Measurements from ENCODE around the gene QPCT. TPM values are rescaled to one million over a fixed set of nuclear protein-coding genes. Genes with fewer than 3 reads are reported as not detected.

QPCT gene
- total and polyA plus RNA-seq, 2 of the 4 experiments (the other 2 are of a cell fraction): 1.9 to 2.2 TPM

DNA sequence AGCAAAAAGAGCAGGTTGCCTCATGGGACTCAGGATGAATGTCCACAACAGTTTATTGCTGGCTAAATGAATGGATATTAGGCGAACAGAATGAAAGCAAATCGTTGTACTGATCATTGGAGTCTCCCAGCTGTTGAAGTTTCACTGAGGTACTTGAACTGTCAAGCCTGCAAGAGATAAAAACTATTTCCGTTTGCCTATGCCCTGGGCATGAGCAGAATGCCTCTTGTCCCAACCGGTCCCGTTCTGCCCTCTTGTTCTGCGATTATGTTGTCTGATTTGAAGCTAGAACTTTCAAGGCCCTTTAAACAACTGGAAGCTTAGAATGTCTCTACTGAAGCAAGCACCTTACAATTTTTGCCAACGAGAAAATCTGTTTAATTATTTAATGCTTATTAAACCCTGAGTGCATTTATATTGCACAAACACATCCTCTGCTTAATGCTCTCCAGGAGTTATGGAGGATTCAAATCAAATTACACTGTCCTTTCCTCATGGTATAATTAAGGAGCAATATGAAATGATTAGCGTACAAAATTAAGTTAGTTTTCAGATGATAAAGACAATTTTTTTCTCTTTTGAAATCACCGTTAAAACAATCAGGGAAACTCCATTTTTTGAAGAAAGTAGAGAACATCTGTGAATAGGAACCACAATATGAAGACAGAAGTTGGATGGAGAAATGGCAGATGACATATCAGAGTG lies 17.7 kb downstream of the QPCT start:
- Histone ChIP-seq H2BK120ac (ENCODE audit: low read depth, low read length) (no peak overlapping the region), H3K27ac (ENCODE audit: insufficient read depth, low read length) (no peak overlapping the region), H3K18ac (ENCODE audit: low read depth, low read length) (no peak overlapping the region), H3K9ac (ENCODE audit: low read depth, low read length) (no peak overlapping the region), H2BK20ac (ENCODE audit: low read depth, low read length) (no peak overlapping the region), H2BK5ac (ENCODE audit: low read depth, low read length, poor library complexity, severe bottlenecking) (no peak overlapping the region), H3K9me1 (ENCODE audit: insufficient read depth, low read length) (no peaks in the 10 kb centered on the region), H3K23ac (ENCODE audit: low read depth, low read length) (no peak overlapping the region), H3K4me3 (ENCODE audit: insufficient read depth, low read depth, low read length) (no peak overlapping the region), H4K8ac (ENCODE audit: low read depth in 2 of 2, low read length in 2 of 2) (no peak overlapping the region), H4K5ac (ENCODE audit: low read depth, low read length) (no peak overlapping the region), H4K20me1 (ENCODE audit: insufficient read depth, low read length) (no peaks in the 10 kb centered on the region), H2AK9ac (replicated peaks; ENCODE audit: low read depth, low read length, poor library complexity) (no peak overlapping the region), H3K79me1 (ENCODE audit: low read depth in 1 of 2, low read length in 2 of 2) (no peaks in the 10 kb centered on the region), H3K27me3 (ENCODE audit: control insufficient read depth, insufficient read depth, low read length) (peaks cover 29% of the 10 kb centered on the region), H2BK15ac (ENCODE audit: low read depth, low read length) (no peak overlapping the region), H2AFZ (replicated peaks; ENCODE audit: low read length, poor library complexity) (no peak overlapping the region), H4K91ac (ENCODE audit: insufficient read depth, low read depth, low read length) (no peak overlapping the region), H3K9me3 (ENCODE audit: control insufficient read depth, insufficient read depth, low read length) (no peaks in the 10 kb centered on the region), H3K14ac (replicated peaks; ENCODE audit: low read depth, low read length) (no peak overlapping the region), H2AK5ac (ENCODE audit: low read depth, low read length) (no peak overlapping the region), H3K4me2 (ENCODE audit: low read depth, low read length) (no peak overlapping the region), H3K4ac (ENCODE audit: low read depth, low read length) (no peak overlapping the region), H3K4me1 (ENCODE audit: control insufficient read depth, insufficient read depth, low read length) (no peaks in the 10 kb centered on the region), H3K36me3 (ENCODE audit: control insufficient read depth, insufficient read depth, low read length) (no peaks in the 10 kb centered on the region), H3K56ac (ENCODE audit: extremely low read depth, insufficient read depth, low read length) (no peak overlapping the region)
- DNase-seq (no peak), ATAC-seq (ENCODE audit: low read depth) (no peak)
- in situ Hi-C loops (cut with MboI; ENCODE audit: low sequenced_read_pairs) (no loop called here), intact Hi-C loops (cut with micrococcal nuclease) (no loop called here), dilution Hi-C loops (cut with HindIII; ENCODE audit: low sequenced_read_pairs, unreplicated experiment) (no loop called here)
- TF ChIP-seq NFE2L2 (IDR thresholded peaks at IDR 0.05; ENCODE audit: low read depth, low read length) (no peak), RAD21 (IDR thresholded peaks at IDR 0.05; ENCODE audit: low read length) (no peak), POLR2A (IDR thresholded peaks at IDR 0.05; ENCODE audit: low read depth, low read length) (no peak), CHD1 (IDR thresholded peaks at IDR 0.05; ENCODE audit: low read depth, low read length) (no peak), MAFK (IDR thresholded peaks at IDR 0.05; ENCODE audit: low read depth, low read length) (no peak)
- TF ChIP-seq, protein P1, sequence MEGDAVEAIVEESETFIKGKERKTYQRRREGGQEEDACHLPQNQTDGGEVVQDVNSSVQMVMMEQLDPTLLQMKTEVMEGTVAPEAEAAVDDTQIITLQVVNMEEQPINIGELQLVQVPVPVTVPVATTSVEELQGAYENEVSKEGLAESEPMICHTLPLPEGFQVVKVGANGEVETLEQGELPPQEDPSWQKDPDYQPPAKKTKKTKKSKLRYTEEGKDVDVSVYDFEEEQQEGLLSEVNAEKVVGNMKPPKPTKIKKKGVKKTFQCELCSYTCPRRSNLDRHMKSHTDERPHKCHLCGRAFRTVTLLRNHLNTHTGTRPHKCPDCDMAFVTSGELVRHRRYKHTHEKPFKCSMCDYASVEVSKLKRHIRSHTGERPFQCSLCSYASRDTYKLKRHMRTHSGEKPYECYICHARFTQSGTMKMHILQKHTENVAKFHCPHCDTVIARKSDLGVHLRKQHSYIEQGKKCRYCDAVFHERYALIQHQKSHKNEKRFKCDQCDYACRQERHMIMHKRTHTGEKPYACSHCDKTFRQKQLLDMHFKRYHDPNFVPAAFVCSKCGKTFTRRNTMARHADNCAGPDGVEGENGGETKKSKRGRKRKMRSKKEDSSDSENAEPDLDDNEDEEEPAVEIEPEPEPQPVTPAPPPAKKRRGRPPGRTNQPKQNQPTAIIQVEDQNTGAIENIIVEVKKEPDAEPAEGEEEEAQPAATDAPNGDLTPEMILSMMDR (conservative IDR thresholded peaks at IDR 0.05; ENCODE audit: low read depth, low read length): no peak
- no TSS peak for BruUV-seq (replicated peaks)
- WGBS, 2 experiments (ENCODE audit: extremely low coverage in 2 of 2, insufficient read length in 1 of 2): 65% methylated on average over 2 of the region's 9 CpGs; no CpG with 5 or more reads in 1 of the 2 experiments
- ChIA-PET POLR2A (ENCODE audit: unreplicated experiment) (no interaction called here), CTCF (no interaction called here)

All from IMR-90 (cell line).